ENCODE data around the gene SYTL3.
"Not testable (repeated sequence)": the region's sequence is repeated elsewhere in the genome, so short reads cannot be mapped to it uniquely, and the experiment has no call there.

SYTL3 gene

GRCh38 chr6:158776737-158777136, 126.9 kb downstream of the SYTL3 start:
- no peak for DNase-seq (ENCODE audit: low read depth)

- DNase-seq (ENCODE audit: low read depth): no peak
These were observed 127.7 kb downstream of the SYTL3 start for GRCh38 chr6:158777510-158777909.

GRCh38 chr6:158778005-158778527, 128.2 kb downstream of the SYTL3 start:
- no peak for DNase-seq (ENCODE audit: low read depth)

GRCh38 chr6:158780246-158780884, 130.5 kb downstream of the SYTL3 start:
- DNase-seq (ENCODE audit: low read depth): no peak

- no peak for DNase-seq (ENCODE audit: low read depth)
These were observed 131.3 kb downstream of the SYTL3 start for GRCh38 chr6:158780988-158781691.

- DNase-seq (ENCODE audit: low read depth): no peak
These were observed 132.0 kb downstream of the SYTL3 start for GRCh38 chr6:158781692-158782373.

GRCh38 chr6:158782432-158783166, 132.7 kb downstream of the SYTL3 start:
- DNase-seq (ENCODE audit: low read depth): no peak

GRCh38 chr6:158783167-158783450, 133.3 kb downstream of the SYTL3 start:
- no peak for DNase-seq (ENCODE audit: low read depth)

GRCh38 chr6:158783851-158784250, 134.0 kb downstream of the SYTL3 start:
- no peak for DNase-seq (ENCODE audit: low read depth)

GRCh38 chr6:158784505-158784904, 134.7 kb downstream of the SYTL3 start:
- DNase-seq (ENCODE audit: low read depth): no peak

- no peak for DNase-seq (ENCODE audit: low read depth)
These were observed 135.2 kb downstream of the SYTL3 start for GRCh38 chr6:158785036-158785435.

- DNase-seq (ENCODE audit: low read depth): no peak
These were observed 136.9 kb downstream of the SYTL3 start for GRCh38 chr6:158786645-158787304.

- DNase-seq (ENCODE audit: low read depth): no peak
These were observed 137.5 kb downstream of the SYTL3 start for GRCh38 chr6:158787395-158787794.

GRCh38 chr6:158789115-158789917, 139.5 kb downstream of the SYTL3 start:
- no peak for DNase-seq (ENCODE audit: low read depth)

- DNase-seq (ENCODE audit: low read depth): no peak
These were observed 141.5 kb downstream of the SYTL3 start for GRCh38 chr6:158791274-158791855.

GRCh38 chr6:158792505-158792904, 142.7 kb downstream of the SYTL3 start:
- not testable (repeated sequence) for DNase-seq (ENCODE audit: low read depth)

GRCh38 chr6:158793432-158793831, 143.6 kb downstream of the SYTL3 start:
- no peak for DNase-seq (ENCODE audit: low read depth)

- no peak for DNase-seq (ENCODE audit: low read depth)
These were observed 145.7 kb downstream of the SYTL3 start for GRCh38 chr6:158795516-158795915.

- no peak for DNase-seq (ENCODE audit: low read depth)
These were observed 146.5 kb downstream of the SYTL3 start for GRCh38 chr6:158796353-158796752.

All from activated T-cell treated with anti-CD3 and anti-CD28 coated beads for 24 hours (primary cell).